A549 (cell line): Measurements from ENCODE around the gene ANK2.

ENCODE experiments used
- CBX8 ChIP-seq: fragments of 200-600 bp; sonication (generic); IDR thresholded peaks from 2 replicates; pipeline ENCODE4 v1.6.1; 2016
- CTCF ChIP-seq: fragments of >200 bp; sonication (Bioruptor Twin); formaldehyde crosslinking; IDR thresholded peaks from 3 replicates; pipeline ENCODE4 v1.5.1; 2016
- KDM1A ChIP-seq: fragments of 200-600 bp; sonication (generic); IDR thresholded peaks from 2 replicates; pipeline ENCODE4 v1.6.1; 2016; ENCODE audit warnings: low read depth, mild to moderate bottlenecking
- MAX ChIP-seq: IDR thresholded peaks from 2 replicates; pipeline ENCODE4 v1.6.1; 2012
- MYC ChIP-seq: IDR thresholded peaks from 2 replicates; pipeline ENCODE4 v1.6.1; 2012; ENCODE audit warnings: mild to moderate bottlenecking, inconsistent platforms, low read length, improper control_type of control experiment, borderline replicate concordance
- RCOR1 ChIP-seq: fragments of 150-350 bp; IDR thresholded peaks from 2 replicates; pipeline ENCODE4 v1.6.1; 2014; ENCODE audit warnings: antibody characterized with exemption, low read length, low read depth
- RFX5 ChIP-seq: fragments of 450-650 bp; IDR thresholded peaks from 2 replicates; pipeline ENCODE4 v1.7.1; 2014; ENCODE audit warnings: antibody characterized with exemption, mild to moderate bottlenecking, moderate library complexity
- SMC3 ChIP-seq: fragments of >200 bp; sonication (Bioruptor Twin); formaldehyde crosslinking; IDR thresholded peaks from 3 replicates; pipeline ENCODE4 v1.6.1; 2018; ENCODE audit warnings: inconsistent platforms
- TF ChIP-seq, protein P1 (sequence below): IDR thresholded peaks from 2 replicates; pipeline ENCODE4 v1.6.1; 2012; ENCODE audit warnings: low read depth, borderline replicate concordance
- TF ChIP-seq, protein P2 (sequence below): fragments of 200-600 bp; sonication (generic); IDR thresholded peaks from 2 replicates; pipeline ENCODE4 v1.6.1; 2016; ENCODE audit warnings: antibody characterized with exemption, mild to moderate bottlenecking, moderate library complexity

DNA sequence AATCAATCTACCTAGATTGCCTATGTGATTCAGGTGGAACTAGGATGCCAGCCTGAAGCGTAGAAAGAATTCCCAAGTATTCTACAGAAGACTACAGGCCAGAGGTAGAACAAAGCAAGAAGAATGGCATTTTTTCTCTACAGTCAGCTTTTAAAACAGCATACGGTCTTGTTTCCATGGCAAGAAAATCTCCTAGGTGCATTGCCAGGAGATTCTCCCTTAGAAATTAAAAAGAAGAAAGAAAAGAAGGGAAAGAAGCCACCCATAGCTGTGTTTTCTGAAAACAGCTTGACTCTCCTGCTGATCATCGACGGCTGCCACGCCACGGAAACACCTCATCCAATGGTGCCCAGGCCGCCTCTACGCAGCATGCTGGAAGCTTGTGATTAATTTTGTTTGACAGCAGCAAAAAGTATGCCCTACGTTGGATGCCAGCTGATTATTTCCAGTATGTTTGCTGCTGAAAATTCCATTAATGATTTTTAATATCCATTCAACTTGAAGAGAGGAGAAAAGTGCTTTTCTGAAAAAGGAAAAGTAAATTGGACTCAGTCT lies 24.1 kb downstream of the ANK2 start:
- TF ChIP-seq CTCF (no peak), MYC (no peak), RCOR1 (no peak), RFX5 (no peak), MAX (no peak), KDM1A (no peak), SMC3 (no peak), CBX8 (no peak)
- TF ChIP-seq, protein P1, sequence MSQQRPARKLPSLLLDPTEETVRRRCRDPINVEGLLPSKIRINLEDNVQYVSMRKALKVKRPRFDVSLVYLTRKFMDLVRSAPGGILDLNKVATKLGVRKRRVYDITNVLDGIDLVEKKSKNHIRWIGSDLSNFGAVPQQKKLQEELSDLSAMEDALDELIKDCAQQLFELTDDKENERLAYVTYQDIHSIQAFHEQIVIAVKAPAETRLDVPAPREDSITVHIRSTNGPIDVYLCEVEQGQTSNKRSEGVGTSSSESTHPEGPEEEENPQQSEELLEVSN, result no peak
- TF ChIP-seq, protein P2, sequence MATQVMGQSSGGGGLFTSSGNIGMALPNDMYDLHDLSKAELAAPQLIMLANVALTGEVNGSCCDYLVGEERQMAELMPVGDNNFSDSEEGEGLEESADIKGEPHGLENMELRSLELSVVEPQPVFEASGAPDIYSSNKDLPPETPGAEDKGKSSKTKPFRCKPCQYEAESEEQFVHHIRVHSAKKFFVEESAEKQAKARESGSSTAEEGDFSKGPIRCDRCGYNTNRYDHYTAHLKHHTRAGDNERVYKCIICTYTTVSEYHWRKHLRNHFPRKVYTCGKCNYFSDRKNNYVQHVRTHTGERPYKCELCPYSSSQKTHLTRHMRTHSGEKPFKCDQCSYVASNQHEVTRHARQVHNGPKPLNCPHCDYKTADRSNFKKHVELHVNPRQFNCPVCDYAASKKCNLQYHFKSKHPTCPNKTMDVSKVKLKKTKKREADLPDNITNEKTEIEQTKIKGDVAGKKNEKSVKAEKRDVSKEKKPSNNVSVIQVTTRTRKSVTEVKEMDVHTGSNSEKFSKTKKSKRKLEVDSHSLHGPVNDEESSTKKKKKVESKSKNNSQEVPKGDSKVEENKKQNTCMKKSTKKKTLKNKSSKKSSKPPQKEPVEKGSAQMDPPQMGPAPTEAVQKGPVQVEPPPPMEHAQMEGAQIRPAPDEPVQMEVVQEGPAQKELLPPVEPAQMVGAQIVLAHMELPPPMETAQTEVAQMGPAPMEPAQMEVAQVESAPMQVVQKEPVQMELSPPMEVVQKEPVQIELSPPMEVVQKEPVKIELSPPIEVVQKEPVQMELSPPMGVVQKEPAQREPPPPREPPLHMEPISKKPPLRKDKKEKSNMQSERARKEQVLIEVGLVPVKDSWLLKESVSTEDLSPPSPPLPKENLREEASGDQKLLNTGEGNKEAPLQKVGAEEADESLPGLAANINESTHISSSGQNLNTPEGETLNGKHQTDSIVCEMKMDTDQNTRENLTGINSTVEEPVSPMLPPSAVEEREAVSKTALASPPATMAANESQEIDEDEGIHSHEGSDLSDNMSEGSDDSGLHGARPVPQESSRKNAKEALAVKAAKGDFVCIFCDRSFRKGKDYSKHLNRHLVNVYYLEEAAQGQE, result no peak
